Gastrocnemius medialis (tissue), 4 donors: ENCODE data around the gene RUNX1.

Experiments used
- CTCF ChIP-seq, 5 experiments: fragments of 450-650 bp in 3 of 5; fragments of 200-600 bp in 2 of 5; sonication (generic) in 2 of 5; IDR thresholded peaks in 4 of 5; conservative IDR thresholded peaks in 1 of 5; 1 replicate in 4 of 5; 2 replicates in 1 of 5; pipeline ENCODE4 v1.5.1; 2016 to 2019; ENCODE audit warnings: antibody characterized with exemption in 5 of 5, mild to moderate bottlenecking in 3 of 5, moderate library complexity in 3 of 5
- POLR2A ChIP-seq, 2 donors: fragments of 450-650 bp; IDR thresholded peaks; one replicate each; pipeline ENCODE4 v1.6.1; 2017; ENCODE audit warnings: antibody characterized with exemption in 2 of 2, mild to moderate bottlenecking in 2 of 2, moderate library complexity in 2 of 2

- TF ChIP-seq POLR2A (IDR thresholded peaks at IDR 0.05) = no peak
- no peak for TF ChIP-seq CTCF (IDR thresholded peaks at IDR 0.05 in 4 of 5, conservative IDR thresholded peaks at IDR 0.05 in 1 of 5)
Observed at GRCh38 chr21:35077975-35078374, 28.9 kb upstream of the RUNX1 start.
